BLaER1 (cell line): Measurements from ENCODE around the gene MAD2L1.

Experiments
- H3K27ac ChIP-seq: shearing (Covaris generic); formaldehyde crosslinking; 2 replicates; pipeline ENCODE4 v1.8.1; 2022
- H3K27me3 ChIP-seq: shearing (Covaris generic); formaldehyde crosslinking; 2 replicates; pipeline ENCODE4 v1.8.1; 2022
- H3K36me3 ChIP-seq: shearing (Covaris generic); formaldehyde crosslinking; 2 replicates; pipeline ENCODE4 v1.8.1; 2022
- H3K4me1 ChIP-seq: shearing (Covaris generic); formaldehyde crosslinking; 2 replicates; pipeline ENCODE4 v1.8.1; 2022
- H3K4me2 ChIP-seq: shearing (Covaris generic); formaldehyde crosslinking; 2 replicates; pipeline ENCODE4 v1.8.1; 2022
- H3K4me3 ChIP-seq: shearing (Covaris generic); formaldehyde crosslinking; 2 replicates; pipeline ENCODE4 v1.8.1; 2022
- H3K9ac ChIP-seq: shearing (Covaris generic); formaldehyde crosslinking; 2 replicates; pipeline ENCODE4 v1.8.1; 2022
- H3K9me3 ChIP-seq: shearing (Covaris generic); formaldehyde crosslinking; 2 replicates; pipeline ENCODE4 v1.8.1; 2022
- H4K20me1 ChIP-seq: shearing (Covaris generic); formaldehyde crosslinking; 2 replicates; pipeline ENCODE4 v1.8.1; 2022
- Cebpa-rat ChIP-seq: shearing (Covaris generic); IDR thresholded peaks from 2 replicates; pipeline ENCODE4 v1.8.1; 2022

MAD2L1 gene

GRCh38 chr4:120043828-120044227, 22.8 kb downstream of the MAD2L1 start:
- H3K4me2 ChIP-seq = no peak overlapping the region
- no peak overlapping the region for H3K4me3 ChIP-seq

DNA sequence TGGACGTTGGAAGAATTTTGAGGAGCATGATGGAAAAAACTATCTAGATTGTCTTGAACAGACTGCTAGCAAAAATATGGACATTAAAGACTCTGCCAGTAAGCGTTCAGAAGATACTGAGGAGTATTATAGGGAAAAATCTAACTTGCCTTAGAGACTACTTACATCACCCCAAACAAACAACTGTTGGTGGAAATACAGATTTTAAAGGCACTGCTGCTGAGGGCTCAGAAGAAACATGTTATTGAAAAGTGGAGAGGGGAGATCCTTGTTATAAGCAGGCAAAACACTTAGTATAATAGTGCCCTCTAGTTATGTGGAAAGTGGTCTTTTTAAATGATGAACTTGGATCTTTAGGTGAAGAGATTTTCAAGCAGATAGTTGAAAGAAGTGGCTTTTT, 29.2 kb downstream of the MAD2L1 start:
- no peaks in the 10 kb centered on the region for H4K20me1 ChIP-seq

More at GRCh38 chr4:120043828-120044227, 22.8 kb downstream of the MAD2L1 start:
- Histone ChIP-seq H3K36me3 (no peaks in the 10 kb centered on the region), H3K4me1 (no peaks in the 10 kb centered on the region), H3K9me3 (peaks cover 7% of the 10 kb centered on the region; the same call in 1 of the 2 replicates), H3K9ac (no peak overlapping the region), H3K27ac (no peak overlapping the region), H4K20me1 (no peaks in the 10 kb centered on the region), H3K27me3 (no peaks in the 10 kb centered on the region)
- no peak for TF ChIP-seq Cebpa-rat

DNA sequence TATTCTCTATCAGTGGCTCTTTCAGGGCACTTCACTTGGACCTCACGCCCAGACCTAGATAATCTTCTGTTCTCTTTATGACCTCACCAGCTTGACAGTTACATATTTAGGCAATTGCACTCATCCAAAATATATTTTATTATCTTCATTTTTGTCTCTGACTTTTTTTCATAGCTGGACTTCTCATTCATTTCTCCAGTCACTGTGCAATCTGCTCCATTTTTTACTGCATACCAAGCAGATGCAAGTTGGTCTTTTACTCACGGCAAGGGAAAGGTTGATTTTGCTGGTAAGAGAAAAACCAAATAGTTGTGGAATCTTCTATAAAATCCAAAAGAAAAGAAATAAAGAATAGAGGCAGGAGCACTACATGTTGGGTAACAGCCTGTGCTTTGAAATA, 31.7 kb downstream of the MAD2L1 start:
- Histone ChIP-seq H4K20me1 (no peaks in the 10 kb centered on the region), H3K27ac (no peak overlapping the region), H3K36me3 (no peaks in the 10 kb centered on the region), H3K4me3 (no peak overlapping the region), H3K9ac (no peak overlapping the region), H3K9me3 (no peaks in the 10 kb centered on the region), H3K4me2 (no peak overlapping the region), H3K27me3 (no peaks in the 10 kb centered on the region), H3K4me1 (no peaks in the 10 kb centered on the region)
- no peak for TF ChIP-seq Cebpa-rat

More for the DNA sequence above, 29.2 kb downstream of the MAD2L1 start:
- H3K27ac ChIP-seq = no peak overlapping the region
- no peak overlapping the region for H3K4me3 ChIP-seq
- H3K4me1 ChIP-seq = no peaks in the 10 kb centered on the region
- H3K4me2 ChIP-seq = no peak overlapping the region
- no peaks in the 10 kb centered on the region for H3K9me3 ChIP-seq
- no peak for TF ChIP-seq Cebpa-rat
- no peaks in the 10 kb centered on the region for H3K36me3 ChIP-seq
- no peak overlapping the region for H3K9ac ChIP-seq
- H3K27me3 ChIP-seq = no peaks in the 10 kb centered on the region

- no peaks in the 10 kb centered on the region for H3K36me3 ChIP-seq
- H3K4me2 ChIP-seq = no peak overlapping the region
Observed at GRCh38 chr4:120026853-120027252, 39.8 kb downstream of the MAD2L1 start.

DNA sequence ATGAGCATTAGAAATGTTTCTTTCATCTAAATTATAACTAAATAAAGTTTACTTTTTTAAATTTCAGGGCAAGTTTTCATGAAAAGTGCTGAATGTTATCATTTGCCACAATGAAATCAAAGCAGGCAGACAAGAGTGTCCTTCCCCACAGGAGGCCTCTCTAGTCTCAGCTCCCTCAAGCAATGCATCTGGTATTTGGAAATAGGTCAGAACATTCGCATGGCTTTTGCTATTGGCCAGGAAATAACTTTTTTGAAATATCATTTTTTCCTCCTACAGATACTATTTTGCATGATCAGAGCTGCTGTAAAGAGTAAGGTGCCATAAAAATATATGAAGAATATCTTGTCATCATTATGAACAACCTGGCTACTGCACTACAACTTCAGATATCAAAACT, 41.1 kb downstream of the MAD2L1 start:
- H3K9me3 ChIP-seq = no peaks in the 10 kb centered on the region
- no peak for TF ChIP-seq Cebpa-rat
- H3K4me1 ChIP-seq = no peaks in the 10 kb centered on the region
- H3K4me3 ChIP-seq = no peak overlapping the region
- no peak overlapping the region for H3K27ac ChIP-seq
- no peaks in the 10 kb centered on the region for H4K20me1 ChIP-seq
- H3K36me3 ChIP-seq = no peaks in the 10 kb centered on the region
- H3K4me2 ChIP-seq = no peak overlapping the region
- H3K9ac ChIP-seq = no peak overlapping the region
- no peaks in the 10 kb centered on the region for H3K27me3 ChIP-seq

More at GRCh38 chr4:120026853-120027252, 39.8 kb downstream of the MAD2L1 start:
- no peak overlapping the region for H3K27ac ChIP-seq
- TF ChIP-seq Cebpa-rat = no peak
- H3K27me3 ChIP-seq = no peaks in the 10 kb centered on the region
- H3K9ac ChIP-seq = no peak overlapping the region
- H3K4me1 ChIP-seq = no peaks in the 10 kb centered on the region
- no peak overlapping the region for H3K4me3 ChIP-seq
- no peaks in the 10 kb centered on the region for H3K9me3 ChIP-seq
- no peaks in the 10 kb centered on the region for H4K20me1 ChIP-seq

- H3K9ac ChIP-seq = no peak overlapping the region
- H3K9me3 ChIP-seq = no peaks in the 10 kb centered on the region
- no peaks in the 10 kb centered on the region for H3K36me3 ChIP-seq
- no peak overlapping the region for H3K4me2 ChIP-seq
- no peak overlapping the region for H3K27ac ChIP-seq
- H3K4me3 ChIP-seq = no peak overlapping the region
- H3K27me3 ChIP-seq = no peaks in the 10 kb centered on the region
- no peaks in the 10 kb centered on the region for H3K4me1 ChIP-seq
- no peak for TF ChIP-seq Cebpa-rat
- no peaks in the 10 kb centered on the region for H4K20me1 ChIP-seq
Observed at GRCh38 chr4:120018786-120019185, 47.9 kb downstream of the MAD2L1 start.

DNA sequence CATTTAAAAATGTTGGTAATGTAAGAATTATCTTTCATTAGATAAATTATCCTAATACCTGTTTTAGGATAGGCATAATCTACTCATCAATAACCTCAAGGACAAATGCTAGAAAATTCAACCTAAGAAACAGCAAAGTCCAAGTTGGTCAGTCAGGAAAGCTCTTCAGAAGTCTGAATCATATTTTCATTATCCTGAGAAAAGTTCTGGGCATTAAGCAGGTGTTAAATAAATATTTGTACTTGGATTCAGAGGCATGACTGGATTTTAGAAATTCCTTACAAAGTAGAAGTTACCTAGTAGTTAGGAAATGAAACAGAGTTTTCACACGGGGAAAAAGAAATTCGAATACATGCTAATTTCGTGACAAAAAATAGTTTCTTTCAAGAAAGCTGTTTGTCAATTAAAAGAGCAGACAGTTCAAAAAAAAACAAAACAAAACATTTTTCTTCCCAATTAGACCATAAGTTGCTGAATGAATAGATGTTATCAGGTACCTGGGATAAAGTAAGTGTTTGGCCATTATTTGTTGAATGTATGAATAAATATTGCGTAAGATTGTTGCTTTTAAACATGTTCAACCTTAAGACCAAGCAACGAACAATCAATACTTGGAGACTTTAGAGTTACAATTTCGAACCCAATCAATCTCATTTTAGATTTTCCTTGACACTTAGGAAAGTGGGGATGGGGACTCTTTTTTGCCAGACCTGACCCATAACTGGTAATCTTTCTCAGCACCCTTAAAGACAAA, 48.5 kb downstream of the MAD2L1 start:
- no peaks in the 10 kb centered on the region for H3K27me3 ChIP-seq
- no peak overlapping the region for H3K9ac ChIP-seq
- no peak overlapping the region for H3K27ac ChIP-seq
- H3K9me3 ChIP-seq = no peaks in the 10 kb centered on the region
- H3K4me1 ChIP-seq = no peaks in the 10 kb centered on the region
- no peaks in the 10 kb centered on the region for H3K36me3 ChIP-seq
- no peak overlapping the region for H3K4me2 ChIP-seq
- peak; percentile 67; the same call in 1 of the 2 replicates for TF ChIP-seq Cebpa-rat
- no peaks in the 10 kb centered on the region for H4K20me1 ChIP-seq
- no peak overlapping the region for H3K4me3 ChIP-seq

DNA sequence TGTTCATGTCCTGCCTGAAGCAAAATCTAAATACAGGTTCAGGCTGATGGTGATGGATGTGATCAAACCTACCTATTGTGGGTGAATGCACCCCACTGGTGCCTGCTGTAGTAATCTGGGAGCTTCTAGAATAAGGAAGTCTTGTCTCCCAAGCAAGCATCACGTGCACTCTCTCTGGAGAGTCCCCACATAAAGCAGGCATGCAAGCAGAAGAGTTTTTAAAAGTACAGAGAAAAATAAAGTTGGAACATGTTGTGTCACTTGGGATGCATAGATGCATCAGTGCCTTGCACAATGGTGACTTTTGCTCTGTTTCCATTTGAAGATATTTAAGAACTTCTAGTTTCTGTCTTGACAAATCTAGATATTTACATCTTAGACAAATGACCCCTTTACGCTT, 54.9 kb downstream of the MAD2L1 start:
- Histone ChIP-seq H3K36me3 (no peaks in the 10 kb centered on the region), H3K4me1 (no peaks in the 10 kb centered on the region), H3K4me3 (no peak overlapping the region), H3K9me3 (no peaks in the 10 kb centered on the region), H3K9ac (no peak overlapping the region), H3K27me3 (no peaks in the 10 kb centered on the region), H3K27ac (no peak overlapping the region), H3K4me2 (no peak overlapping the region), H4K20me1 (no peaks in the 10 kb centered on the region)
- TF ChIP-seq Cebpa-rat = no peak

DNA sequence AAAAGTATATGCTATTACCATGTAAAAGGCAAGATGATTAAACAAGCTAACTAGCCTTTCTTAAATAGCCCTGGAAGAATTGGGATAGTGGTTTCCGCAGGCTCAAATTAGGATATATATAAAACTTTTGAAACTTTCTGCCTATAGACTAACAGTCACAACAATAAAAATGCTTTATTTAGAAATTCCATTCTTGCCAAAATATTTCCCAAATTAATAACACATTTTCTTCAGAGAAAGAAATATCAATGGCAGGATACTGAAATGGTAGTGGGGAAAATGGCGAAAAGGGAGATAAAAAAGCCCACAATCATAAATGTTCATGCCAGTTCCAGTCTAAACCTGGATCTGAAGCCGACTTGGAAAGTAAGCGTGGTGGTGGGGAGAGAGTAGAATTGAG, 56.0 kb downstream of the MAD2L1 start:
- H3K4me1 ChIP-seq = no peaks in the 10 kb centered on the region
- H3K36me3 ChIP-seq = no peaks in the 10 kb centered on the region
- H3K9ac ChIP-seq = no peak overlapping the region
- no peak overlapping the region for H3K4me3 ChIP-seq
- no peak overlapping the region for H3K27ac ChIP-seq
- H3K27me3 ChIP-seq = no peaks in the 10 kb centered on the region
- TF ChIP-seq Cebpa-rat = no peak
- no peak overlapping the region for H3K4me2 ChIP-seq
- H4K20me1 ChIP-seq = no peaks in the 10 kb centered on the region
- H3K9me3 ChIP-seq = no peaks in the 10 kb centered on the region

- no peak overlapping the region for H3K9ac ChIP-seq
- no peak overlapping the region for H3K4me2 ChIP-seq
- no peak overlapping the region for H3K27ac ChIP-seq
- H3K4me3 ChIP-seq = no peak overlapping the region
- no peak for TF ChIP-seq Cebpa-rat
- no peaks in the 10 kb centered on the region for H3K36me3 ChIP-seq
- no peaks in the 10 kb centered on the region for H3K9me3 ChIP-seq
- no peaks in the 10 kb centered on the region for H4K20me1 ChIP-seq
- no peaks in the 10 kb centered on the region for H3K4me1 ChIP-seq
- H3K27me3 ChIP-seq = no peaks in the 10 kb centered on the region
Observed at GRCh38 chr4:120009731-120010130, 56.9 kb downstream of the MAD2L1 start.
